HG03196 (cell line): ENCODE results near the gene BATF2.

Source experiments
- ATAC-seq: cut with Tn5 transposase; IDR thresholded peaks from one replicate; pipeline ENCODE4 v1.9.1; 2021; ENCODE audit not compliant: unreplicated experiment

Gene BATF2

DNA sequence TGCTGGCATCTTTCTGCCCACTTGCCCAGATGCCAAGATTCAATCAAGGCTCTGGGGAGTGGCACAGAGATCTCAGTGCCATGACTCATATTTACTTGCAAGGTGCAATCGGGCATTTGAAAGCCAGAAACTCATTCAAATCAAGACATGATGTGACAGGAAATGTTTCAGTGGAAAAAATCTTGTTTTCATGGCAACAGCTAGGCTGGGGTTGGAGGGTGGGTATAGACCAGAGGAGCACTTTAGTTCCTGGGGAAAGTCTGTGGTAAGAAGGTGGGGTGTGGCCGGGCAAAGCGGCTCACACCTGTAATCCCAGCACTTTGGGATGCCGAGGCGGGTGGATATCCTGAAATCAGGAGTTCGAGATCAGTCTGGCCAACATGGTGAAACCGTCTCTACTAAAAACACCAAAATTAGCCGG lies 26.0 kb downstream of the BATF2 start:
- ATAC-seq, result no peak

DNA sequence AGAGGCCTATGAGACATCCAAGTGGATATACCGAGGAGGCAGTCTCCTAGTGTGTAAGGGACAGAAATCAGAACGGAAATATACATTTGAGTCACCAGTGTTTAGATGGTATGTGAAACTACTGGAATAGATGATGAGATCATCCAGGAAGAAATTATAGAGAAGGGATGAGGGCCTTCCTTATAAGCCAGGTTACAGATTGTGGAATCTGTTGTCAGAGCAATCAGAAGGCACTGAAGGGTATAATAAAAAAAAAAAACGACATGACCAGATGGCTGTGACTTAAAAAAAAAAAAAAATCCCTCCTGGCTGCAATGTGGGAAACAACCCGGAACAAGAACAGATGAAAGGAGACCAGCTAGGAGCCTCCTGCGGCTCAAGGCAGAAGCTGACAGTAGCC lies 27.6 kb downstream of the BATF2 start:
- no peak for ATAC-seq

DNA sequence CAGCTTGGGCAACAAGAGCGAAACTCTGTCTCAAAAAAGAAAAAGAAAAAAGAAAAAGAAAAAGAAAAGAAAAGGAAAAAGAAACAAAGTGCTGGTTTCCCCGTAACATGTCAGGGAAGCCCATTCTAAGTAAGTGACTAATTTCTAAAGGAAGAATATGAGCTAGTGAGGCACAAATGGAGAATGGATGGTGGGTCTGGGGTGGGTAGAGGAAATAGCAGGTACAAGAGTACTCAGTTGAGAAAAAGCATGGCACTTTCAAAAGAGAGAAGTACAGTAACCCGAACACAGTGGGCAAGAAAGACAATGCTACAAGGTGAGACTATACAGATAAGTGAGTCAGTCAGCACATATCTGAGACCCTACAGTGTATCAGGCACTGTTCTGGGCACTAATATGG lies 29.4 kb downstream of the BATF2 start:
- ATAC-seq, result no peak

DNA sequence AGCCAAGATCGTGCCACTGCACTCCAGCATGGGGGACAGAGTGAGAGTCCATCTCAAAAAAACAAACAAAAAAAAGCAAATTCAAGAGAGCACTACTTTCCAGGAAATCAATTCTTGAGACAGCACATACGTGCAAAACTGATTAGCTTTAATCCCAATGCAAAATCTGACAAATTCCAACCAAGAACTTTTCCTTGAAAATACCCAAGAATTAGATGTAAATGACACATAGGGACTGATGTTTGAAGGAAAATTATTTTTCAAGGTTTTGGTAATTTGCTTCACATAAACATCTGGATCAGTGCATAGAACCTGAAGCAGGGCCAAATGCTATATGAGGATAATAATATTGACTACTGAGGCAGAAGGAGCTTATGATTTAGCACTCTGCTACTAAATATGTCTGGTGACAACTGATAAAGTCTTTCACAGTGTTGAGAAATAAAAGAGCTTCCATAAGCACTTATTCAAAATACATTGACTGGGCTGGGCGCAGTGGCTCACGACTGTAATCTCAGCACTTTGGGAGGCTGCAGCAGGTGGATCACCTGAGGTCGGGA lies 33.6 kb downstream of the BATF2 start:
- ATAC-seq, result no peak

DNA sequence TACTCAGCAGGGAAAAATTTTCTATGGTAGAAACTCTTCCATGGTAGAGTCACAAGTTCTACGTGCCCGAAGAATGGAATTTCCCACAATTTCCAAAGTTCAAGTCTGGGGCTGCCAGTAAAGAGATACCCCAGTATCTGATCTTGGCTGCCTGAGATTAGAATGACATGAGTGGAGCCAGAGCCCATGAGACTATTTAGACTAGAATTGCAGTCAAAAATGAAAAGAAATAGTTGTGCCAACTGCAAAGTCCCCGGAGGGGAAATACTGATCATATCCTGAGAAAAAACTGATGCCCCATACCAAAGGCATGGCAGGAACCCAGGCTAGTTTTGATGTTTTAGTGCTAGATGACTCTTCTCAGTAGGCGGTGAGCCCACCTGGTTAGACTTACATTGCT lies 36.1 kb downstream of the BATF2 start:
- no peak for ATAC-seq

DNA sequence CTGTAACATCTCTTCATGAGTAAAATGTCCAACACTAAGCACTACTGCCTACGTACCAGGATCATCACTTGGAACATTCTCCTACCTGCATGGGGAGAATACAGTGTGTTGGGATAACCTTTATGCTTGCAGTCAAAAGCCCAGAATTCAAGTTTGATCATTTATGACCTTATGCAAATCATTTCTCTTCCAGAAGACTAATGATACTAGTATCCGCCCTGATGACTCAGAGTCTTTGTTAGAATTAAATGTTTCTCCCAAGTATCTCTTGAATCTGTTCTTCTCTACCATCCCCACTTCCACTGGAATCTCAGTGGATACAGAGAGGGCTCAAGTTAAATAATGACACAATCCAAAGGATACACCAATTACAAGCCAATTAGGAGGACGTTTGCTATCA lies 37.3 kb downstream of the BATF2 start:
- ATAC-seq, result no peak

DNA sequence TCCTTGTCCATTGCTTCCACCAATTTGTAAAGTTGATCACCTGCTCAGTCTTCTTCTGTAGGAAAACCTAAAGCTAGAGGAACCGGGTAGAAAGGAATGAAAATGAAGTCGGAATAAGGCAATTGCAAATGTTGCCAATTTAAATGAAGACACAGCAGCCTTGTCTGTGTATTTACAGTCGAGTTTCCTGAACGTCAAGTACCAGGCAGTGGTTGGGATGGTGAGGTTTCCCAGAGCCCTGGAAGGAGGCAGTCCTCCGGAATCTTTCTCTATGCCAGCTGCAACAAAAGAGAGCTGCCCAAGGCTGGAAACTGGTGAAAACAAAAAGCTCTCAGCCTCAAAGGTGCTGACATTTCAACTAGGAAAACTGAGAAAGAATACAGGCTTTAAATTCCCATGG lies 42.6 kb downstream of the BATF2 start:
- no peak for ATAC-seq

DNA sequence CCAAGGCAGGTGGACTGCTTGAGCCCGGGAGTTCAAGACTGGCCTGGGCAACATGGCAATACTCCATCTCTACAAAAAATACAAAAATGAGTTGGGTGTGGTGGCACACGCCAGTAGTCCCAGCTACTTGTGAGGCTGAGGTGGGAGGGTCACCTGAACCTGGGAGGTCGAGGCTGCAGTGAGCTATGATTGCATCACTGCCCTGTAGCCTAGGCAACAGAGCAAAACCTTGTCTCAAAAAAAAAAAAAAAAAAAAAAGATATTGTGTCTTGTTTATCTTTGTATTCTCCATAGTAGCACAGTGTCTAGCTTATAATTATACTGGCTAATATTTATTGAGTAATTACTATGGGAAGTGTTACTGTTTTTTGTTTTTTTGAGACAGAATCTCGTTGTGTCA lies 45.2 kb downstream of the BATF2 start:
- no peak for ATAC-seq

DNA sequence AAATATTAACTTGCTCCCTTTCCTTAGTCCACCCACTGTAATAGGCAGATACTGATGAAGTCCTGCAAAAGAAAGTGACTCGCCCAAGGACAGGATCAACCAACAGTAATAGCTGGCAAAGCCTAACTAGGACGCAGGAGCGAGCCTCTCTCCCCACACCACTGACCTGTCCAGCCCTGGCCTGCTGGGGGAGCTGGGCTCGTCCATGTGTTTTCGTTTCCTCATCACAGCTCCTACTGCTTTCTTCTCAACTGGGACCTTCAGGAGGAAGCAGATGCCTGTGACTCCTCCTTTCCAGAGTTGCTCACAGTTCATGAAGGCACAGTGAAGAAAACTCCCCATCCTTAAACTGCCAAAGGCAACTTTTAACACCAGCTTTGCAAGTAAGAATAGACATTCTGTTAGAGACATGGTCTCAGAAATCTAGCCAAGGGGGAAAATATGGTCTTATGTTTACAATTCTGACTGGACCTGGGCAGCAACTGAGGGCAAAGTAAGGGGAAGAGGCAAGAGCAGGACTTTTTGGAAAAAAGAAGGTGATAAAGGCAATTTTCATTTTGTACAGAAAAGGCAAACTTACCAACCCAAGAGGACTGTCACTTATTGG lies 49.5 kb downstream of the BATF2 start:
- ATAC-seq, result no peak
